Occipital lobe (tissue), 2 donors: Measurements from ENCODE around the gene CCDC102A. TPM values are rescaled to one million over a fixed set of nuclear protein-coding genes. Genes with fewer than 3 reads are reported as not detected.

ENCODE experiments used
- DNase-seq: peaks from one replicate; lab custom pipeline; 2025; lab: John Stamatoyannopoulos, UW
- total RNA-seq: library from RNA; depleted of rRNA; stranded (reverse); fragments of >200 nt; gene quantifications from one replicate; pipeline ENCODE4 v1.2.3, GENCODE V29; 2014

The CCDC102A gene
- total RNA-seq, 1 donor from 2014 or later = 1.7 TPM

GRCh38 chr16:57462209-57462977, 74.0 kb downstream of the CCDC102A start, which contains the start of gene POLR2C:
Gene POLR2C, plus strand, starts transcription at chr16:57462679. Its CDS starts 46 bp downstream, at chr16:57462725.
- DNase-seq = peak; percentile 79

Other genes starting within 250 kb of the CCDC102A start
- not detected for gene CCL22, start 177.8 kb downstream of the CCDC102A start, total RNA-seq
- 2.5 TPM for gene CX3CL1, start 164.1 kb downstream of the CCDC102A start, total RNA-seq
- not detected for gene CCL17, start 131.8 kb downstream of the CCDC102A start, total RNA-seq
- 51.5 TPM for gene CIAPIN1, start 89.2 kb downstream of the CCDC102A start, total RNA-seq
- 20.9 TPM for gene COQ9, start 89.1 kb downstream of the CCDC102A start, total RNA-seq
- gene POLR2C, start 73.9 kb downstream of the CCDC102A start, total RNA-seq = 52.7 TPM
- gene DOK4, start 50.1 kb downstream of the CCDC102A start, total RNA-seq = 65.0 TPM
- not detected for gene ADGRG5, start 6.1 kb upstream of the CCDC102A start, total RNA-seq
- gene ADGRG1, start 92.1 kb upstream of the CCDC102A start, total RNA-seq = 31.4 TPM
- 0.16 TPM for gene ADGRG3, start 131.7 kb upstream of the CCDC102A start, total RNA-seq
- 0.78 TPM for gene DRC7, start 158.2 kb upstream of the CCDC102A start, total RNA-seq
- gene KATNB1, start 199.2 kb upstream of the CCDC102A start, total RNA-seq = 27.8 TPM